Urinary bladder (tissue), 4 donors: ENCODE measurements around the gene HAUS7. TPM values are rescaled to one million over a fixed set of nuclear protein-coding genes. Genes with fewer than 3 reads are reported as not detected.

Experiments
- DNase-seq: peaks from one replicate; pipeline ENCODE4 v3.0.0-alpha.2; 2015; ENCODE audit errors: extremely low spot score
- H3K27ac ChIP-seq: one replicate; pipeline ENCODE4 v1.5.1; 2013; ENCODE audit warnings: low read depth, mild to moderate bottlenecking, moderate library complexity
- H3K36me3 ChIP-seq: one replicate; pipeline ENCODE4 v1.6.1; 2013; ENCODE audit warnings: mild to moderate bottlenecking, moderate library complexity; ENCODE audit not compliant: insufficient read depth
- H3K4me1 ChIP-seq: one replicate; pipeline ENCODE4 v1.6.1; 2013; ENCODE audit warnings: mild to moderate bottlenecking, moderate library complexity; ENCODE audit not compliant: insufficient read depth
- H3K4me3 ChIP-seq: one replicate; pipeline ENCODE4 v1.5.1; 2013; ENCODE audit warnings: low read depth, low read length
- WGBS: extraction: QIAGEN DNeasy Blood & Tissue Kit; methylation state at CpG from one replicate; pipeline ENCODE4 v1.1.7; 2013; 5-methylcytosine and 5-hydroxymethylcytosine counted together
- polyA plus RNA-seq: library from polyadenylated mRNA; stranded (reverse); fragments of 200-250 nt; gene quantifications from one replicate; pipeline ENCODE4 v1.2.3, GENCODE V29; 2013
- total RNA-seq: library from RNA; depleted of rRNA; stranded (reverse); fragments of >200 nt; gene quantifications from one replicate; pipeline ENCODE4 v1.2.3, GENCODE V29; 2014
- donor health status: healthy with polysubstance abuse.
- donor health status: healthy.

The HAUS7 gene
- total and polyA plus RNA-seq, 2 donors = 17.1 to 26.6 TPM

GRCh38 chrX:153465691-153466380 lies 4.5 kb downstream of the HAUS7 start:
- no peak overlapping the region for H3K4me3 ChIP-seq
- H3K4me1 ChIP-seq = no peaks in the 10 kb centered on the region
- 90% methylated on average over 19 of the region's 19 CpGs for WGBS
- H3K27ac ChIP-seq = no peak overlapping the region
- no peak for DNase-seq
- peaks cover 2% of the 10 kb centered on the region for H3K36me3 ChIP-seq

GRCh38 chrX:153464116-153464515 lies 6.3 kb downstream of the HAUS7 start:
- Histone ChIP-seq H3K4me3 (no peak overlapping the region), H3K27ac (no peak overlapping the region), H3K4me1 (no peaks in the 10 kb centered on the region), H3K36me3 (peaks cover 2% of the 10 kb centered on the region)
- no peak for DNase-seq
- WGBS = 88% methylated on average over 5 of the region's 5 CpGs

- no peak for DNase-seq
- no peaks in the 10 kb centered on the region for H3K4me1 ChIP-seq
- no peak overlapping the region for H3K27ac ChIP-seq
- no peak overlapping the region for H3K4me3 ChIP-seq
- peaks cover 2% of the 10 kb centered on the region for H3K36me3 ChIP-seq
- WGBS = 96% methylated on average over 12 of the region's 12 CpGs
Observed at GRCh38 chrX:153463556-153463955, 6.8 kb downstream of the HAUS7 start.

DNA sequence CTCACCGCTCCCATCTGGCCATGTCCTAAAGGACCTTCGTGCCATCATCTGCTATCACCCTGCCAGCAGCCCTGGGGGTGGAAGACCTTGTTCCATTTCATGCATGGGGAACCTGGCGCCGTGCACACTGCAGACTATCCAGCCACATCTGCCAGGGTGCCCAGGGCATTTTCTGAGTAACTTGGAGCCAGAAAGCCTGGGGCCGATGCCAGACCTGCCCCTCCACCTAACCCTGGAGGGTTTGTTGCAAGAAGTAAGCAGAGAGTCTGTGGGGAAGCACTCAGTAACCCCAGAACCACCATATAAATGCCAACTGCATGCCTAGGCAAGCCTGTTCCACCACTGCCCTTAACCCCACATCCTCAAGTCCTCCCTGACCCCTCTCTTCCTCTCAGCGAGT lies 7.3 kb downstream of the HAUS7 start:
- H3K36me3 ChIP-seq = peaks cover 2% of the 10 kb centered on the region
- no peak overlapping the region for H3K4me3 ChIP-seq
- H3K27ac ChIP-seq = no peak overlapping the region
- WGBS = 82% methylated on average over 6 of the region's 6 CpGs
- H3K4me1 ChIP-seq = no peaks in the 10 kb centered on the region
- DNase-seq = no peak

GRCh38 chrX:153462291-153462690 lies 8.1 kb downstream of the HAUS7 start:
- no peak for DNase-seq
- H3K36me3 ChIP-seq = peaks cover 2% of the 10 kb centered on the region
- no peak overlapping the region for H3K4me3 ChIP-seq
- no peak overlapping the region for H3K27ac ChIP-seq
- H3K4me1 ChIP-seq = no peaks in the 10 kb centered on the region
- 95% methylated on average over 10 of the region's 10 CpGs for WGBS

- WGBS = 47% methylated on average over 7 of the region's 7 CpGs
- Histone ChIP-seq H3K36me3 (peaks cover 2% of the 10 kb centered on the region), H3K27ac (no peak overlapping the region), H3K4me3 (no peak overlapping the region), H3K4me1 (no peaks in the 10 kb centered on the region)
- no peak for DNase-seq
Observed at GRCh38 chrX:153460826-153461225, 9.6 kb downstream of the HAUS7 start.

DNA sequence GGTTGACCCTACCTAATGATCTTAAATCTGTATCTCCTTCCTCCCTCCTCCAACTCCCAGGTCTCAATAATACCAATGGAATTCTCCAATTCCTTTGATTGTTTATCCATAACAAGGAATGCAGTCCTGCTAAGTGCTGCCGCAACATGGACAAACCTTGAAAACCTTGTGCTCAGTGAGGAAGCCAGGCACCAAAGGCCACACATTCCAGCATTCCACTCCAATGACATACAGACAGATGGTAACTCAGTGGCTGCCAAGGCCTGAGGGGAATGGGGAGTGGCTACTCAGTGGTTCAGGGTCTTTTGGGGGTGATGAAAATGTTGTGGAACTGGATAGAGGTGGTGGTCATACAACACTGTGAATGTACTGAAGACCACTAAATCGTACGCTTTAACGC lies 10.4 kb downstream of the HAUS7 start:
- 88% methylated on average over 4 of the region's 4 CpGs for WGBS
- Histone ChIP-seq H3K4me3 (no peak overlapping the region), H3K36me3 (peaks cover 2% of the 10 kb centered on the region), H3K27ac (no peak overlapping the region), H3K4me1 (no peaks in the 10 kb centered on the region)
- no peak for DNase-seq

DNA sequence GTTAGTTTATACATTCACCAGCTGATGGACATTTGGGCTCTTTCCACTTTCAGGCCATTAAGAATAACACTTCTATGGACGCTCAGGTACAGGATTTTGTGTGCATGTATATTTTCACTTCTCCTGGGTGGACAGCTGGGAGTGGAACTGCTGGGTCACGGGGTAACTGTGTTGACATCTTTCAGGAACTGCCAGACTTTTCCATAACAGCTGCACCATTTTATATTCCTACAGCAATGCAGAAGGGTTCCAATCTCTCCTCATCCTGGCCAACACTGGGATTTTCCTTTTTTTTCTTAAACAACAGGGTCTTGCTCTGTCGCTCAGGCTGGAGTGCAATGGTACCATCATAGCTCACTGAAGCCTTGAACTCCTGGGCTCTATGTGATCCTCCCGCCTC lies 11.9 kb downstream of the HAUS7 start:
- H3K36me3 ChIP-seq = peaks cover 4% of the 10 kb centered on the region

DNA sequence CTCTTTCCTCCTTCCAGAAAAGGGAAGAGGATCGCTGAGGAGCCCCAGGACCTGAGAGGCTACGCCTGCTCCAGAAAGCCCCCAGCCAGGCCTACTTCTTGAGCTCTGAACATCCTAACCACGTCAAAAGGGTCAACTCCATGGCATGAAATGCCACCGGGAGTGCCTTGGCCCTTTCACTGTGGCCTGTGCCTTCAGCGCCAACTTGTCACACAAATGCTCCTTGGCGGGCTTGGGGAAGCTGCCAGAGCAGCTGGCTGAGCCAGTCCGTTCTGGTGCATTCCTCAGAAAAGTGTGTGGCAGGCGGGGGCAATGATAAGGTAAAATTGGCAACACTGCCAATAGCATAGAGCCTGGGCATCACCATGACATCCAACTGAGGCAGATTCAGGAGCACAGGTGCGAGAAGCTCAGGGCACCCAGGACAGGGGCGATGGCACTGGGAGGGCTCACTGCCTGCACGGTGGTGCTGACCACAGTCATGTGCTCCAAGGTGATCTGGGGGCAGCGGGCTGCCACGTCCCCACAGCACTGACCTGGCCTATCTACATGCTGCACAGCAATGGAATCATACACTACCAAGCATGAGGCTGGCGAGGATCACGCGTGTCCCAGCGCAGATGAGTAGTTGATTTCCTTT lies 12.4 kb downstream of the HAUS7 start:
- Histone ChIP-seq H3K27ac (no peak overlapping the region), H3K36me3 (peaks cover 4% of the 10 kb centered on the region), H3K4me1 (no peaks in the 10 kb centered on the region), H3K4me3 (no peak overlapping the region)
- DNase-seq = no peak
- WGBS = 89% methylated on average over 17 of the region's 17 CpGs

More for the DNA sequence above, 11.9 kb downstream of the HAUS7 start:
- 86% methylated on average over 4 of the region's 4 CpGs for WGBS
- H3K27ac ChIP-seq = no peak overlapping the region
- H3K4me3 ChIP-seq = no peak overlapping the region
- DNase-seq = no peak
- H3K4me1 ChIP-seq = no peaks in the 10 kb centered on the region

DNA sequence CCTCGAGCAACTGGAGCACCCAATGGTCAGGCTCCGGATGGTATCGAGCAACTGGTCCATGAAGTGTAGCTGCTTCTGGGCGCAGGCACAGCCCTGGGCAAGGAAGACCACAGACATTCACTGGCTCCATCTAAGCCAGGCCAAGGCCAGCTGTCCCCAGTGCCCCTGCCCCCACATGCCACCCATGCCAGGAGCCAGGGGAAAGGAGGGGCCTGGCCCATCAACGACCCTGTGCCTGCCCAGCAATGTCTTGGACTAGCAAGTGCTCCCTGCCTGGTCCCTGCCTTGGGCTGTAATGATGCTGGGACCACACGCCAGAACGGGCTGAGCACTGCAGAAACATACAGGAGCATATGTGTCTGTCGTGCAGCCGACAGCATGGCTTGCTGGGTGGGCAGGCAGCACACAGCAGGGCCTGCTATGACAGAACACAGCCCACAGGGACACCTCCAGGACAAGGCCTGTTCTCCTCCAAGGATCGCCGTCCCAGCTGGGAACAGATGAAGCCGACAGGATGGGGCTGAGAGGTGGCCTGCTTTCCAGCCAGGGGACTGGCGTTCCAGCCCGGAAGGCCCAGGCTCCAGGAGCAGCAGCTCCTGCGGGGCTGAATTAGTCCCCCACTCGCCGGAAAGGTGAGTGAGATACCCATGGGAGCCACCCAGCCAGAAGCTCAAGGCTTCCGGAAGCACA lies 13.1 kb downstream of the HAUS7 start:
- WGBS = 91% methylated on average over 18 of the region's 18 CpGs
- no peak for DNase-seq
- H3K27ac ChIP-seq = no peak overlapping the region
- no peaks in the 10 kb centered on the region for H3K4me1 ChIP-seq
- H3K36me3 ChIP-seq = peaks cover 2% of the 10 kb centered on the region
- no peak overlapping the region for H3K4me3 ChIP-seq

- 96% methylated on average over 9 of the region's 9 CpGs for WGBS
- Histone ChIP-seq H3K27ac (no peak overlapping the region), H3K4me3 (no peak overlapping the region), H3K4me1 (no peaks in the 10 kb centered on the region), H3K36me3 (peaks cover 2% of the 10 kb centered on the region)
- no peak for DNase-seq
Observed at GRCh38 chrX:153456704-153457103, 13.7 kb downstream of the HAUS7 start.

DNA sequence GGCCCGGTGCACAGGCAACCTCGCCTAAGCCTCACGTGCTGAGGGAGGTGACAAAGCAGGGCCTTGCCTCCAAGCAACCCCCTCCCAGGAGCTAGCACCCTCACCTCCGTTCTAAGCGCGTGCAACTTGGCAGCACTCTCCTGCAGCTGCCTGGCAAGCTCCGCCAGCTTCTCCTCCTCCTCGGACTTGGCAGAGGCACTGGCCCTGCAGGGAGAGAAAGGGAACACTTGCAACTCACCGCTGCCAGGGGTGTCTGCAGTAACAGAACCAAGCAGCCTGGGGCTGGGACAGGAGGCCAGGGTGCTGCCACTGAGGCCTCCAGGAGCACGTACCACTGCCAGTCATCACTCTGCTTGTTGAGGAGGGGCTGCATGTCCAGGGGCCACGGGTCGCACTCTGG lies 14.2 kb downstream of the HAUS7 start:
- peaks cover 2% of the 10 kb centered on the region for H3K36me3 ChIP-seq
- WGBS = 92% methylated on average over 12 of the region's 12 CpGs

GRCh38 chrX:153455571-153455970 lies 14.8 kb downstream of the HAUS7 start:
- no peak overlapping the region for H3K4me3 ChIP-seq
- H3K4me1 ChIP-seq = no peaks in the 10 kb centered on the region
- peaks cover 2% of the 10 kb centered on the region for H3K36me3 ChIP-seq
- no peak overlapping the region for H3K27ac ChIP-seq
- 87% methylated on average over 16 of the region's 16 CpGs for WGBS
- no peak for DNase-seq

More for the DNA sequence above, 14.2 kb downstream of the HAUS7 start:
- Histone ChIP-seq H3K4me3 (no peak overlapping the region), H3K27ac (no peak overlapping the region), H3K4me1 (no peaks in the 10 kb centered on the region)
- no peak for DNase-seq
